Measurements from ENCODE around the gene MLLT1. TPM values are rescaled to one million over a fixed set of nuclear protein-coding genes. Genes with fewer than 3 reads are reported as not detected.
A peak's percentile ranks its signal among the peaks of the same experiment; 100 is the strongest.

The MLLT1 gene
- total RNA-seq, 1 experiment from 2014 or later, result 54.9 TPM

DNA sequence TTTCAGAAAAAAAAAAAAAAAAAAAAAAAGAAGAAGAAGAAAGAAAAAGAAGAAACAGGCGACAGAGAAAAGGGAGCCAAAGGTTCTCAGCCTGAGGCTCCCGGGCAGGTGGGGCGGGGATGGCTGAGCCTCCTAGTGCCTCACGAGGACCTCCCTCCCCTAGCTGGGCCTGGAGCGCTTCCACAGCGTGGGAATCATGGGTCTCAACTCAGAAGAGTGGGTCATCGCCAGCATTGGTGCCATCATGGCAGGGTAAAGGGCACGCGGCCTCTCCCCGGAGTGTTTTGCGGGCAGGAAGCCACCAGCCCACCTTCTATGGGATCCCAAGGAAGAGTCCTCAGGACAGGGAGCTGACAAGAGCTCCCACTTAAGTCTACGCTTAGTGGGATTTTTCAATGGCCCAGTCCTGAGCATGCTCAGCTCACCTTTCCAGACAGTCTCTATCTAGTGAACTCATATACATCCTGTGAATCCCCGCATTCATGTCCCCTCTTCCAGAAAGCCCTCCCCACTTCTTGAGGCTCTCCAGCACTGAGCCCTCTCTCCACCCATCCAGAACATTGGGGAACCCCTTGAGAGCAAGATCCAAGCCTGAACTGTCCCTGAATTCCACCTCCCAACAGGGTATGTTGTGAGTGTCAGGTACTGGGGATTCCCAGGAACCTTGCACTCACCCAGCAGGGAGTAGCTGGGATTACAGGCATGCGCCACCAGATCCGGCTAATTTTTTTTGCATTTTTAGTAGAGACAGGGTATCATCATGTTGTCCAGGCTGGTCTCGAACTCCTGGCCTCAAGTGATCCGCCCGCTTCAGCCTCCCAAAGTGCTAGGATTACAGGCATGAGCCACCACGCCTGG lies 74.7 kb downstream of the MLLT1 start:
- Histone ChIP-seq H2BK12ac (ENCODE audit: insufficient read length, low read depth, low read length) (no peak overlapping the region), H3K56ac (ENCODE audit: insufficient read length, low read depth, low read length) (no peak overlapping the region), H3K14ac (ENCODE audit: insufficient read depth, low read length) (no peak overlapping the region), H3K9ac (ENCODE audit: extremely low read depth, insufficient read length, low read length) (no peak overlapping the region), H3K27ac (ENCODE audit: insufficient read length, low read depth, low read length) (no peak overlapping the region), H3K4ac (ENCODE audit: low read depth, low read length) (no peak overlapping the region), H2BK15ac (ENCODE audit: low read depth, low read length) (no peak overlapping the region), H4K5ac (ENCODE audit: insufficient read length, low read depth, low read length) (no peak overlapping the region), H2AK5ac (ENCODE audit: insufficient read length, low read length) (no peak overlapping the region), H3K79me1 (ENCODE audit: insufficient read depth, low read depth, low read length, poor library complexity, severe bottlenecking) (no peaks in the 10 kb centered on the region), H3T11ph (ENCODE audit: low read length) (no peak overlapping the region), H3K79me2 (ENCODE audit: insufficient read depth, low read length) (no peaks in the 10 kb centered on the region), H4K8ac (replicated peaks; ENCODE audit: insufficient read length, low read depth, low read length) (no peak overlapping the region), H3K9me3 (ENCODE audit: control insufficient read depth, low read depth, low read length) (no peaks in the 10 kb centered on the region), H3K27me3 (ENCODE audit: insufficient read depth, low read length) (no peaks in the 10 kb centered on the region), H3K23ac (ENCODE audit: insufficient read length, low read depth, low read length) (no peak overlapping the region), H3K18ac (ENCODE audit: insufficient read length, low read depth, low read length) (no peak overlapping the region), H2AFZ (ENCODE audit: low read length) (no peak overlapping the region), H3K4me1 (ENCODE audit: insufficient read depth, low read length) (no peaks in the 10 kb centered on the region), H4K91ac (ENCODE audit: insufficient read length, low read depth, low read length) (no peak overlapping the region), H4K20me1 (ENCODE audit: control insufficient read depth, insufficient read depth, insufficient read length) (no peaks in the 10 kb centered on the region), H2BK5ac (ENCODE audit: insufficient read length, low read length) (no peak overlapping the region), H2BK120ac (ENCODE audit: low read depth, low read length, poor library complexity, severe bottlenecking) (no peak overlapping the region), H2BK20ac (ENCODE audit: low read depth, low read length, poor library complexity, severe bottlenecking) (no peak overlapping the region), H3K23me2 (ENCODE audit: insufficient read length, low read depth, low read length, poor library complexity, severe bottlenecking) (no peaks in the 10 kb centered on the region), H3K4me2 (ENCODE audit: insufficient read depth, insufficient read length, low read length) (no peak overlapping the region)
- Mint-ChIP-seq H3K9me3 (no peaks in the 10 kb centered on the region), H3K36me3 (ENCODE audit: insufficient read depth in 1 of 3, low read depth in 3 of 3) (no peaks in the 10 kb centered on the region), H3K27me3 (ENCODE audit: low read depth) (peaks cover 19% of the 10 kb centered on the region), H3K4me1 (no peaks in the 10 kb centered on the region), H3K27ac (peak overlapping the region in 1 of 3 experiments; percentile 37; a peak in 2 of 7 replicates), H3K4me3 (no peak overlapping the region)
- no peak for DNase-seq
- no CpG with 5 or more reads among the region's 19 CpGs for WGBS (ENCODE audit: extremely low coverage, insufficient read length, low lambda C conversion rate)
- TF ChIP-seq, protein P1, sequence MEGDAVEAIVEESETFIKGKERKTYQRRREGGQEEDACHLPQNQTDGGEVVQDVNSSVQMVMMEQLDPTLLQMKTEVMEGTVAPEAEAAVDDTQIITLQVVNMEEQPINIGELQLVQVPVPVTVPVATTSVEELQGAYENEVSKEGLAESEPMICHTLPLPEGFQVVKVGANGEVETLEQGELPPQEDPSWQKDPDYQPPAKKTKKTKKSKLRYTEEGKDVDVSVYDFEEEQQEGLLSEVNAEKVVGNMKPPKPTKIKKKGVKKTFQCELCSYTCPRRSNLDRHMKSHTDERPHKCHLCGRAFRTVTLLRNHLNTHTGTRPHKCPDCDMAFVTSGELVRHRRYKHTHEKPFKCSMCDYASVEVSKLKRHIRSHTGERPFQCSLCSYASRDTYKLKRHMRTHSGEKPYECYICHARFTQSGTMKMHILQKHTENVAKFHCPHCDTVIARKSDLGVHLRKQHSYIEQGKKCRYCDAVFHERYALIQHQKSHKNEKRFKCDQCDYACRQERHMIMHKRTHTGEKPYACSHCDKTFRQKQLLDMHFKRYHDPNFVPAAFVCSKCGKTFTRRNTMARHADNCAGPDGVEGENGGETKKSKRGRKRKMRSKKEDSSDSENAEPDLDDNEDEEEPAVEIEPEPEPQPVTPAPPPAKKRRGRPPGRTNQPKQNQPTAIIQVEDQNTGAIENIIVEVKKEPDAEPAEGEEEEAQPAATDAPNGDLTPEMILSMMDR (conservative IDR thresholded peaks at IDR 0.05), result no peak
